ENCODE measurements around the gene KRTAP2-1. TPM values are rescaled to one million over a fixed set of nuclear protein-coding genes. Genes with fewer than 3 reads are reported as not detected.

KRTAP2-1 gene
- total and polyA plus RNA-seq, 2 of the 8 experiments (the other 6 are each of a cell fraction or from before 2014, with no cell fraction given), result not detected

GRCh38 chr17:41057547-41057946 is 10.4 kb upstream of the KRTAP2-1 start:
- Histone ChIP-seq H2BK20ac (ENCODE audit: low read length) (no peak overlapping the region), H3K4ac (replicated peaks; ENCODE audit: insufficient read length, low read depth, low read length) (no peak overlapping the region), H3K27me3 (replicated peaks in 1 of 4; ENCODE audit: control insufficient read depth in 3 of 4, extremely low read depth in 1 of 4, insufficient read depth in 3 of 4, low read length in 3 of 4) (no peaks in the 10 kb centered on the region), H3K36me3 (ENCODE audit: control insufficient read depth in 2 of 4, insufficient read depth in 4 of 4, low read length in 3 of 4) (no peaks in the 10 kb centered on the region), H3K23ac (ENCODE audit: insufficient read length) (no peak overlapping the region), H3K56ac (replicated peaks; ENCODE audit: insufficient read length, low read depth, low read length) (no peak overlapping the region), H2BK12ac (ENCODE audit: low read depth, low read length) (no peak overlapping the region), H2BK120ac (replicated peaks; ENCODE audit: low read depth, low read length) (no peak overlapping the region), H4K91ac (replicated peaks; ENCODE audit: insufficient read length, low read length) (no peak overlapping the region), H3K79me2 (ENCODE audit: control insufficient read depth in 1 of 2, insufficient read depth in 2 of 2, low read length in 2 of 2) (no peaks in the 10 kb centered on the region), H3K23me2 (ENCODE audit: low read depth, low read length) (no peaks in the 10 kb centered on the region), H3K4me3 (ENCODE audit: extremely low read depth in 1 of 4, insufficient read depth in 2 of 4, low read depth in 3 of 4, low read length in 4 of 4) (no peak overlapping the region), H4K8ac (ENCODE audit: extremely low read depth, insufficient read depth, low read length) (no peak overlapping the region), H3K9me3 (ENCODE audit: insufficient read depth in 2 of 2, low read depth in 1 of 2, low read length in 1 of 2) (0 out of 4 replicates have a peak, but pooled peaks cover 0 to 4% of the 10 kb centered on the region in 2 experiments), H3K9ac (replicated peaks in 1 of 4; ENCODE audit: extremely low read depth in 1 of 4, low read depth in 3 of 4, low read length in 3 of 4) (no peak overlapping the region), H3K14ac (ENCODE audit: insufficient read length) (no peak overlapping the region), H4K20me1 (replicated peaks in 1 of 2; ENCODE audit: control insufficient read depth in 1 of 2, insufficient read depth in 2 of 2, low read length in 2 of 2) (no peaks in the 10 kb centered on the region), H4K5ac (ENCODE audit: insufficient read length, low read depth, low read length) (no peak overlapping the region), H3K79me1 (ENCODE audit: low read depth, low read length) (no peaks in the 10 kb centered on the region), H3K4me2 (ENCODE audit: insufficient read depth in 1 of 2, low read depth in 2 of 2, low read length in 2 of 2) (no peak overlapping the region), H2AFZ (ENCODE audit: low read length) (no peak overlapping the region), H2BK15ac (ENCODE audit: low read length) (no peak overlapping the region), H3K27ac (ENCODE audit: low read depth, low read length) (no peak overlapping the region), H2AK5ac (ENCODE audit: low read depth, low read length) (no peak overlapping the region), H3K18ac (ENCODE audit: extremely low read depth, low read length) (no peak overlapping the region), H3K4me1 (replicated peaks in 1 of 4; ENCODE audit: control insufficient read depth in 3 of 4, insufficient read depth in 4 of 4, low read length in 3 of 4) (no peaks in the 10 kb centered on the region), H2BK5ac (ENCODE audit: low read depth, low read length) (no peak overlapping the region)
- DNase-seq (ENCODE audit: low read depth in 1 of 2, low spot score in 2 of 2) (no peak), FAIRE-seq (no peak)
- WGBS, 2 experiments (ENCODE audit: extremely low coverage in 1 of 2, insufficient coverage in 1 of 2, insufficient read length in 1 of 2, insufficient replicate concordance in 2 of 2, low coverage in 1 of 2, low lambda C conversion rate in 2 of 2, missing lambda C conversion rate in 1 of 2), result 85% methylated on average over 1 of the region's 1 CpG; no CpG with 5 or more reads in 1 of the 2 experiments
- POLR2A ChIA-PET (ENCODE audit: partially characterized antibody), result no interaction called here
- no peak for TF ChIP-seq HDAC2 (IDR thresholded peaks at IDR 0.05; ENCODE audit: borderline replicate concordance in 1 of 2, low read depth in 2 of 2, low read length in 2 of 2)
- 0 out of 2 replicates have a peak, but pooled peaks have one; percentile 36 for TF ChIP-seq KDM1A (IDR thresholded peaks at IDR 0.05; ENCODE audit: borderline replicate concordance, low read length)
- CTCF ChIA-PET (ENCODE audit: partially characterized antibody), result no interaction called here

Measured in H1 (cell line).